ENCODE measurements around the gene DOCK2. TPM values are rescaled to one million over a fixed set of nuclear protein-coding genes. Genes with fewer than 3 reads are reported as not detected.

Gene DOCK2
- total RNA-seq, 2 experiments from 2014 or later, result 161 to 205 TPM

GRCh38 chr5:170095646-170096045, 458.6 kb downstream of the DOCK2 start:
- no TSS peak for BruUV-seq (replicated peaks)
- Histone ChIP-seq H3K27ac (ENCODE audit: low read depth, low read length, poor library complexity, severe bottlenecking) (no peak overlapping the region), H3K4me1 (ENCODE audit: insufficient read depth, low read length, poor library complexity, severe bottlenecking) (no peaks in the 10 kb centered on the region), H2AFZ (ENCODE audit: low read length) (no peak overlapping the region), H4K20me1 (ENCODE audit: insufficient read depth, low read length) (no peaks in the 10 kb centered on the region), H3K9me3 (ENCODE audit: low read length) (no peaks in the 10 kb centered on the region), H3K36me3 (ENCODE audit: insufficient read depth, low read length) (no peaks in the 10 kb centered on the region), H3K9me2 (ENCODE audit: insufficient read depth, low read length) (no peaks in the 10 kb centered on the region), H3K4me3 (ENCODE audit: low read depth, low read length, poor library complexity, severe bottlenecking) (no peak overlapping the region), H3K4me2 (ENCODE audit: low read length) (no peak overlapping the region), H3K79me2 (ENCODE audit: insufficient read depth, low read depth, low read length) (no peaks in the 10 kb centered on the region)
- intact Hi-C loops (cut with micrococcal nuclease; ENCODE audit: unreplicated experiment), result no loop called here
- CTCF ChIA-PET (ENCODE audit: unreplicated experiment), result no interaction called here
- DNase-seq (ENCODE audit: low spot score), result no peak
- TF ChIP-seq EZH2phosphoT487 (IDR thresholded peaks at IDR 0.05; ENCODE audit: borderline replicate concordance, low read depth, low read length), result no peak
- TF ChIP-seq, protein P1, sequence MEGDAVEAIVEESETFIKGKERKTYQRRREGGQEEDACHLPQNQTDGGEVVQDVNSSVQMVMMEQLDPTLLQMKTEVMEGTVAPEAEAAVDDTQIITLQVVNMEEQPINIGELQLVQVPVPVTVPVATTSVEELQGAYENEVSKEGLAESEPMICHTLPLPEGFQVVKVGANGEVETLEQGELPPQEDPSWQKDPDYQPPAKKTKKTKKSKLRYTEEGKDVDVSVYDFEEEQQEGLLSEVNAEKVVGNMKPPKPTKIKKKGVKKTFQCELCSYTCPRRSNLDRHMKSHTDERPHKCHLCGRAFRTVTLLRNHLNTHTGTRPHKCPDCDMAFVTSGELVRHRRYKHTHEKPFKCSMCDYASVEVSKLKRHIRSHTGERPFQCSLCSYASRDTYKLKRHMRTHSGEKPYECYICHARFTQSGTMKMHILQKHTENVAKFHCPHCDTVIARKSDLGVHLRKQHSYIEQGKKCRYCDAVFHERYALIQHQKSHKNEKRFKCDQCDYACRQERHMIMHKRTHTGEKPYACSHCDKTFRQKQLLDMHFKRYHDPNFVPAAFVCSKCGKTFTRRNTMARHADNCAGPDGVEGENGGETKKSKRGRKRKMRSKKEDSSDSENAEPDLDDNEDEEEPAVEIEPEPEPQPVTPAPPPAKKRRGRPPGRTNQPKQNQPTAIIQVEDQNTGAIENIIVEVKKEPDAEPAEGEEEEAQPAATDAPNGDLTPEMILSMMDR (conservative IDR thresholded peaks at IDR 0.05; ENCODE audit: low read length), result no peak
- POLR2A ChIA-PET, result no interaction called here

- H3K4me3 ChIP-seq (ENCODE audit: low read depth, low read length, poor library complexity, severe bottlenecking), result no peak overlapping the region
- POLR2A ChIA-PET, result interaction anchor here (0.6 kb wide), 2 partner anchors 25 to 325 kb away, joined by 3 to 4 read pairs; no protein-coding TSS in a partner anchor
- no peak overlapping the region for H2AFZ ChIP-seq (ENCODE audit: low read length)
- no peaks in the 10 kb centered on the region for H3K9me3 ChIP-seq (ENCODE audit: low read length)
- no peaks in the 10 kb centered on the region for H3K36me3 ChIP-seq (ENCODE audit: insufficient read depth, low read length)
- CTCF ChIA-PET (ENCODE audit: unreplicated experiment), result no interaction called here
- intact Hi-C loops (cut with micrococcal nuclease; ENCODE audit: unreplicated experiment), result no loop called here
- no peak for TF ChIP-seq EZH2phosphoT487 (IDR thresholded peaks at IDR 0.05; ENCODE audit: borderline replicate concordance, low read depth, low read length)
- TF ChIP-seq, protein P1 (conservative IDR thresholded peaks at IDR 0.05; ENCODE audit: low read length), result no peak
- BruUV-seq (replicated peaks), result no TSS peak
- no peak overlapping the region for H3K4me2 ChIP-seq (ENCODE audit: low read length)
- no peaks in the 10 kb centered on the region for H4K20me1 ChIP-seq (ENCODE audit: insufficient read depth, low read length)
- no peak overlapping the region for H3K27ac ChIP-seq (ENCODE audit: low read depth, low read length, poor library complexity, severe bottlenecking)
- no peak for DNase-seq (ENCODE audit: low spot score)
- no peaks in the 10 kb centered on the region for H3K9me2 ChIP-seq (ENCODE audit: insufficient read depth, low read length)
- no peaks in the 10 kb centered on the region for H3K4me1 ChIP-seq (ENCODE audit: insufficient read depth, low read length, poor library complexity, severe bottlenecking)
- no peaks in the 10 kb centered on the region for H3K79me2 ChIP-seq (ENCODE audit: insufficient read depth, low read depth, low read length)
Observed at GRCh38 chr5:170097934-170098333, 460.9 kb downstream of the DOCK2 start.

GRCh38 chr5:170100066-170100943, 463.2 kb downstream of the DOCK2 start:
- DNase-seq (ENCODE audit: low spot score), result peak; percentile 72
- intact Hi-C loops (cut with micrococcal nuclease; ENCODE audit: unreplicated experiment), result loop anchor here (1.0 to 2.0 kb wide), 2 partner anchors 84 to 320 kb away; no protein-coding TSS in a partner anchor
- Histone ChIP-seq H2AFZ (ENCODE audit: low read length) (no peak overlapping the region), H4K20me1 (ENCODE audit: insufficient read depth, low read length) (no peaks in the 10 kb centered on the region), H3K9me3 (ENCODE audit: low read length) (no peaks in the 10 kb centered on the region), H3K9me2 (ENCODE audit: insufficient read depth, low read length) (no peaks in the 10 kb centered on the region), H3K4me3 (ENCODE audit: low read depth, low read length, poor library complexity, severe bottlenecking) (no peak overlapping the region), H3K4me1 (ENCODE audit: insufficient read depth, low read length, poor library complexity, severe bottlenecking) (no peaks in the 10 kb centered on the region), H3K79me2 (ENCODE audit: insufficient read depth, low read depth, low read length) (no peaks in the 10 kb centered on the region), H3K4me2 (ENCODE audit: low read length) (no peak overlapping the region), H3K36me3 (ENCODE audit: insufficient read depth, low read length) (no peaks in the 10 kb centered on the region), H3K27ac (ENCODE audit: low read depth, low read length, poor library complexity, severe bottlenecking) (no peak overlapping the region)
- BruUV-seq (replicated peaks), result no TSS peak
- POLR2A ChIA-PET, result no interaction called here
- CTCF ChIA-PET (ENCODE audit: unreplicated experiment), result no interaction called here
- TF ChIP-seq EZH2phosphoT487 (IDR thresholded peaks at IDR 0.05; ENCODE audit: borderline replicate concordance, low read depth, low read length), result no peak
- TF ChIP-seq, protein P1 (conservative IDR thresholded peaks at IDR 0.05; ENCODE audit: low read length), result peak; percentile 86

All from OCI-LY7 (cell line).